Vagina (tissue), 2 donors: Measurements from ENCODE around the gene HECW1.

Source experiments
- CTCF ChIP-seq, 3 experiments: fragments of 450-650 bp in 2 of 3; fragments of 200-600 bp in 1 of 3; sonication (generic) in 1 of 3; IDR thresholded peaks; one replicate each; pipeline ENCODE4 v1.5.1; 2017 to 2019; ENCODE audit warnings: antibody characterized with exemption in 3 of 3, mild to moderate bottlenecking in 2 of 3, moderate library complexity in 2 of 3
- POLR2A ChIP-seq, 2 donors: fragments of 450-650 bp; IDR thresholded peaks; one replicate each; pipeline ENCODE4 v1.6.1; 2017; ENCODE audit warnings: antibody characterized with exemption in 2 of 2, mild to moderate bottlenecking in 2 of 2, moderate library complexity in 2 of 2

DNA sequence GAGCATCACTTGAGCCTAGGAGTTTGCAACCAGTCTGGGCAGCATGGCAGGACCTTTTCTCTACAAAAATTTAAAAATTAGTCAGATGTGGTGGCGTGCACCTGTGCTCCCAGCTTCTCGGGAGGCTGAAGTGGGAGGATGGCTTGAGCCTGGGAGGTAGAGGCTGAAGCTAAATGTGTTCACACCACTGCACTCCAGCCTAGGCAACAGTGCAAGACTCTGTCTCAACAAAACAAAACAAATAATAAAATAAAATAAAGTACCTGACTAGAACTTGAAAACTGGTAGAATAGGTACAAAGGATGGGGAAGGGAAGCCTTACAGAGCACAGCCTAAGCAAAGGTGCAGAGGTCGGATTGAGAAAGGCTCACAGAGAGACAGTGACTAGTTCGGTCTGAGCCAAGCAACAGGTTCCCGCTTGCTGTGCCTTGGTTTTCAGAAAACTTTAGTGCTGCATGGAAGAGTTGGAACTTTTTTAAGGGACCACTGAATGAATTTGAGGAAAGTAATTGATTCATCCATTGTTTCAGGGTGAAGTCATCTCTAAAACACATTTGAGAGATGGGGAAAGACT lies 370.3 kb downstream of the HECW1 start:
- no peak for TF ChIP-seq CTCF (IDR thresholded peaks at IDR 0.05)
- no peak for TF ChIP-seq POLR2A (IDR thresholded peaks at IDR 0.05)
